ES-I3 (cell line): ENCODE data around the gene SSTR3.

ENCODE experiments used
- H3K36me3 ChIP-seq: 2 replicates; pipeline ENCODE4 v1.6.1; 2013; ENCODE audit warnings: mild to moderate bottlenecking, low read length, control low read depth, moderate library complexity; ENCODE audit not compliant: insufficient read depth
- H3K4me1 ChIP-seq: 2 replicates; pipeline ENCODE4 v1.6.1; 2013; ENCODE audit warnings: mild to moderate bottlenecking, control low read depth, low read length; ENCODE audit not compliant: insufficient read depth
- H3K9ac ChIP-seq: 2 replicates; pipeline ENCODE4 v1.6.1; 2013; ENCODE audit warnings: low read depth, mild to moderate bottlenecking, low read length, moderate library complexity
- H3K9me3 ChIP-seq: 2 replicates; pipeline ENCODE4 v1.6.1; 2013; ENCODE audit warnings: mild to moderate bottlenecking, low read length, moderate library complexity; ENCODE audit not compliant: control insufficient read depth, insufficient read depth

Gene SSTR3

DNA sequence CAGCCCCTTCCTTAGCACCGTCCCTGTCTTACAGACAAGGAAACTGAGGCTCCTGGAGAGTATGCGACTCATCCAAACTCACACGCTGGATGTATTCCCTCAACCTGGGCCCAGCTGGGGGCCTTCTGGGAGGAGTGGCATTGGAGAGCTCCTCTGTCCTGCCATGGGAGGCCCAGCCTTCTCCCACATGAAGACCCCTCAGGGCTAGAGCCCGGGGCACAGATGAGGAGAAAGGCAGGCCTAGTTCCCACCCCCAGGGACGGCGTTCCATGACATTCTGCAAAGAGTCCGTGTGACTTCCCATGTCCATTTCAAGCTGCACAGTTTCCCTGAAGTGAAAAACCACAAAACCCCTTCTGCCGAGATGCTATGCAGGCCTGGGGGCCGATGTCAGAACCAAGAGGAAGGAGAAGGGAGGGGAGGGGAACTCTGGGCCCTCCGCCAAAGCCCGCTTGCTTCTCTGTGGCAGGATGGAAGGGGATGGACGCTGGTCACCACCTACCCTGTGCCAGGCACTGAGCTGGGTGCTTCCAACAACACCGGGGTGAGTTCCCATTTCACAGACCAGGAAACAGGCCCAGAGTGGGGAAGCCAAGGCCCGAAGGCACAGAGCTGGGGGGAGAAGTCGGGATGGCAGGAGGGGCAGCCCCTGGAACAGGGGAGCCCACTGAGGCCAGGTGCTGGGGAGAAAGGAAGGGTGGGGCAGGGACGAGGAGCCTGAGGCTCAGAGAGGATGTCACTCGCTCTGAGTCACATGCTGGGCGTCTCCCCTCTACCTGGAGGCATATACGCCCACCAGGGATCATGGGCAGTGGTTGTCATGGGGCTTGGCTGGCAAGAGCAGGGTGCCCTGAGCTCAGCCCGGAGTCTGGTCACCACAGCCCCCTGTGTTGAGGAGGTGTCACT, 16.1 kb upstream of the SSTR3 start:
- no peaks in the 10 kb centered on the region for H3K36me3 ChIP-seq
- H3K9ac ChIP-seq = no peak overlapping the region
- H3K9me3 ChIP-seq = no peaks in the 10 kb centered on the region
- peaks cover 5% of the 10 kb centered on the region; the same call in 1 of the 2 replicates for H3K4me1 ChIP-seq

- Histone ChIP-seq H3K4me1 (peaks cover 5% of the 10 kb centered on the region; the same call in 1 of the 2 replicates), H3K9me3 (no peaks in the 10 kb centered on the region), H3K9ac (no peak overlapping the region), H3K36me3 (no peaks in the 10 kb centered on the region)
Measured at GRCh38 chr22:37226514-37226913, 14.2 kb upstream of the SSTR3 start.

- Histone ChIP-seq H3K9me3 (no peaks in the 10 kb centered on the region), H3K9ac (no peak overlapping the region), H3K36me3 (no peaks in the 10 kb centered on the region), H3K4me1 (peaks cover 5% of the 10 kb centered on the region; the same call in 1 of the 2 replicates)
Measured at GRCh38 chr22:37226087-37226486, 13.8 kb upstream of the SSTR3 start.

GRCh38 chr22:37225481-37225880, 13.2 kb upstream of the SSTR3 start:
- H3K4me1 ChIP-seq = peaks cover 3% of the 10 kb centered on the region; the same call in 1 of the 2 replicates
- no peak overlapping the region for H3K9ac ChIP-seq
- H3K9me3 ChIP-seq = no peaks in the 10 kb centered on the region
- no peaks in the 10 kb centered on the region for H3K36me3 ChIP-seq

DNA sequence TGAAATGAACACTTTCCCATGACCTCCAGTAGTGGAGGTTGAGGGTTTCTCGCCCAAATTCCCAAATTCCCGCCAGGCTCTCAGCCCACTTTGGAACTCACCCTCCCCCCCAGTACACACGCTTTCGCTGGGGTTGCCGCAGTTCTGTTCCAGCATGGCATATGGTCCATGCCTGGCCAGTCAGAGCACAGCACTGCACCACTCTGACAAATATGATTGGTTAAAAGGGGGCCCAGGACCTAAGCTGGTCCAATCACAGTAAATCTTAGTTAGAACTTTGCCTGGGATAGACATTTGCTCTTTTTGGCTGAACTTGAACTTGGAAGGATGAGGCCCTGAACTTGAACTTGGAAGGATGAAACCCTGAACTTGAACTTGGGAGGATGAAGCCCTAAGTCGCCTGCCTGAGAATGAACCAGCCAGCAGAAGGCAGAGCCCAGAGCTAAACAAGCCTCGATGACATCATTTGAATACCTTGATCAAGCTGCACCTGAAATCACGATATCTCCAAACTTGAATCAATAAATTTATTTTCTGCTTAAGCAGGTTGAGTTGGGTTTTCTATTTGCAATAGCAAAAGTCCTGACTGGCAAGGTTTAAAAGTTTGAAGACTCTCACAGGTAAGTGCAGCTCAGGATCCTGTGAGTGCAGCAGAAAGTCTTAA, 12.6 kb upstream of the SSTR3 start:
- Histone ChIP-seq H3K9me3 (no peaks in the 10 kb centered on the region), H3K36me3 (no peaks in the 10 kb centered on the region), H3K9ac (no peak overlapping the region), H3K4me1 (no peaks in the 10 kb centered on the region)

- H3K4me1 ChIP-seq = no peaks in the 10 kb centered on the region
- no peaks in the 10 kb centered on the region for H3K9me3 ChIP-seq
- no peaks in the 10 kb centered on the region for H3K36me3 ChIP-seq
- no peak overlapping the region for H3K9ac ChIP-seq
Measured at GRCh38 chr22:37223965-37224551, 11.8 kb upstream of the SSTR3 start.

GRCh38 chr22:37222440-37222971, 10.2 kb upstream of the SSTR3 start:
- H3K9ac ChIP-seq = no peak overlapping the region
- H3K9me3 ChIP-seq = no peaks in the 10 kb centered on the region
- H3K4me1 ChIP-seq = no peaks in the 10 kb centered on the region
- H3K36me3 ChIP-seq = no peaks in the 10 kb centered on the region

DNA sequence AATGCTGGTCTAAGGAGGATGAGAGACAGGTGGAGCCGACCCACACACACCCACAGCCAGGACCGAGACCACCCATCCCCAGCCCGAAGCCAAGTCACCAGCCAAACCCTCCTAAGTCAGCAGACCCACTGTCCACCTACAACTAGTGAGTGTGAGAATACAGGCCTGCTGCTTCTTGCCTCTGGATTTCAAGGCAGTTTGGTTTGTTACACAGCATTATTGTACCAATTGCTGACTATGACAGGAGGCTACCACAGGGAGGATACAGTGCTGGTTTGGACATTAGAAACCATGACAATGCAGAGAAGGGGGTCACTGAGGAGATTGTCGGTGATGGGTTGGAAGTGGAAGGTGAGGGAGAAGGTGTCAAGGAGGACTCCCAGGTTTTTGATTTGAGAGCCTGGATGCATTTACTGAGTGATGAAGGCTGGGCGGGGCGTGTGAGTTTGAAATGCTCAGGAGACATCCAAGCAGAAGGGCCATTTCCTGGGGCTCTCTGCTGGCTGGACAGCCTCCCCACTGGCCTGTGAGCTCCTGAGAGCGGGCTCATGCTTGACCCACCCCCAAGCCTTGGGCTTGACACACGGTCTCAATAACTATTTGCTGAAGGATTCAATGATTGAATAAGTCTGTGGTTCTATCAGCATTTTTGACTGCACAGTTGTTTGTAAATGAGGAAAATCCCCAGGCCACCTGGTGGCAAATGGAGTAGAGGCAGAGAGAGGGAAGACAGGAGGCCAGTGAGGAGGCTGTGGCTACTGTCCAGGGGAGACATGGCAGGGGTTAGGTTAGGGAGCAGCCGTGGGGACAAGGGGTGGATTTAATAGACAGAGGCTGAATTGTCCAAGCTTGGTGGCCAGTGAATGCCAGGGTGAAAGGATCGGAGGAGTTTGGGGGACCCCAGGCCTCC, 9.4 kb upstream of the SSTR3 start:
- Histone ChIP-seq H3K9ac (no peak overlapping the region), H3K9me3 (no peaks in the 10 kb centered on the region), H3K4me1 (no peaks in the 10 kb centered on the region), H3K36me3 (no peaks in the 10 kb centered on the region)

GRCh38 chr22:37220543-37220981, 8.3 kb upstream of the SSTR3 start:
- Histone ChIP-seq H3K4me1 (no peaks in the 10 kb centered on the region), H3K9me3 (no peaks in the 10 kb centered on the region), H3K9ac (no peak overlapping the region), H3K36me3 (no peaks in the 10 kb centered on the region)

DNA sequence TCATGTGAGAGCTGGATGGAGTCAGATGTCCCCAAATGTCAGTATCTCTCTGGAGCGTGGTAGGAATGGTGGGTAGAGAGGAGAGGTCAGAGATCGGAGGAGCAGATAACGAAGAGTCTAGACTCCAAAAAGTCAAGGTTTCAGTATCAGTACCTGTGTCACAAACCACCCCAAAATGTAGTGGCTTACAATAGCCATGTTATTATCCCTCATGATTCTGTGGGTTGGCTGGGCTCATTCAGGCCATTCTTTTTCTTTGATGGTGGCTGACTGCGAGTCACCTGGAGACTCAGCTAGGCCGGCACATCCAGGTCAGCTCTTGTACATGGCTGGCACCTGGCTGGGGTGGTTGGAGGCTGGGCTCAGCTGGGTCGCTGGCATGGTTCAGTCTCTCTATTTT, 7.3 kb upstream of the SSTR3 start:
- no peak overlapping the region for H3K9ac ChIP-seq
- no peaks in the 10 kb centered on the region for H3K4me1 ChIP-seq
- H3K9me3 ChIP-seq = no peaks in the 10 kb centered on the region
- H3K36me3 ChIP-seq = no peaks in the 10 kb centered on the region

DNA sequence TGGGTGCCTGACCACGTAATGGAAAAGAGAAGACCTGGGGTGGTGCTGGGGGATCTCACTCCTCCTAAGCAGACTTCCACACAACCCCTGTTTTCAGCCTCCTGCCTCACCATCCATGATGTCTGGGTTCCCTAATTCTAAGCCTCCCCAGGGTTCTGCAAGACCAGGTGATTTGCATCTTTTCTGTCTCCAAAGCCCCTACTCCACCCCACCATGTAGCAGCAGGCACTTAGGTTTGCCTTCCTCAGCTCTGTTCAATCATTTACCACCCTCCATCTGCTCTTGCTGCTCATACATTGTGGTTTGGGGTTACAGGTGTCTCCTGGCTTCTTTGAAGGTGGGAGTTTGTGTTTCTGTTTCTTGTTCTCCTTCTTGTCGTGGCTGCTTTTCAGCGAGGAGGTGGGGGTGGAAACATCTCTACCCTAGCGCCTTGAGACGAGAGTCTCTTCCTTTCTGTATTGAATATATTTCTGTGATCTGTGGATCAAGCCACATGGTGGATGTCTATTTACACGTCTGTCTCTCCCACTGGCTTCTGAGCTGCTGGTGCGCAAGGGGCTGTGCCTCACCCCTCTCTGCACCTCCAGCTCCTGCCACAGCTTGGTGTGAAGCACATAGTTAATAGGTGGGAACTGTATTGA, 6.6 kb upstream of the SSTR3 start:
- Histone ChIP-seq H3K4me1 (no peaks in the 10 kb centered on the region), H3K9me3 (no peaks in the 10 kb centered on the region), H3K36me3 (no peaks in the 10 kb centered on the region), H3K9ac (no peak overlapping the region)

DNA sequence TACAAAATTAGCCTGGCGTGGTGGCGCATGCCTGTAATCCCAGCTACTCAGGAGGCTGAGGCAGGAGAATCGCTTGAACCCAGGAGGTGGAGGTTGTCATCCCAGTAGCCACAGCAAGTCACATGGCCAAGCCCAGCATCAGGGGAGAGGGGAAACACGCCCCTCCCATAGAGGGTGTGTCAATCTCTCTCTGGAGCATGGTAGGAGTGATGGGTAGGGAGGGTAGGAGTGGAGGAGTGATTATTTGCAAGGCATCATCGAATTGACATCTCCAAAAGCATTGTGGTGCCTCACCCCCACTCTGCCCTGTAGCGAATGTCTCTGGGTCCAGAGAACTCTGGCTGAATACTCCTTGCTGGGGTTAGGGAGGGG, 6.1 kb upstream of the SSTR3 start:
- H3K9ac ChIP-seq = no peak overlapping the region
- no peaks in the 10 kb centered on the region for H3K9me3 ChIP-seq
- H3K4me1 ChIP-seq = no peaks in the 10 kb centered on the region
- no peaks in the 10 kb centered on the region for H3K36me3 ChIP-seq

DNA sequence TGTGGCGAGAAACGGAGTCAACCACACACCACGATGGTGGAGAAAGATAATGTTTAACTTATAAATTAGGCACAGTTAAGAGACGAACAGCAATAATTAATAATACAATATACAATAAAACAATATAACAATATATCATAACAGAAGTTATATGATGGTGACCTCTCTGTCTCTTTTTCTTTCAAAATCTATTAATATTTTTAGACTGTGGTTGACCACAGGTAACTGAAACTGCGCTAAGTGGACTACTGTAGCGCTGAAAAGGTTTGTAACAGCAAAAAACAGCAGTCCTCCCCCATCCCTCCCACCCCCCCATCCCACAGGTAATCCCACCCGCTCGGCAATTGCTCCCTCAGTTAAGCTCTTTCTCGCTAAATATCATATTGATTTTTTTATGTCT, 3.6 kb upstream of the SSTR3 start:
- Histone ChIP-seq H3K9me3 (no peaks in the 10 kb centered on the region), H3K9ac (no peak overlapping the region), H3K36me3 (no peaks in the 10 kb centered on the region), H3K4me1 (no peaks in the 10 kb centered on the region; the same call in 1 of the 2 replicates)
